WTC11 (cell line): Measurements from ENCODE around the gene ANKRD33.

Experiments used
- CREM ChIP-seq: sonication (generic); formaldehyde crosslinking; IDR thresholded peaks from 2 replicates; pipeline ENCODE4 v1.8.1; 2022; ENCODE audit warnings: mild to moderate bottlenecking, missing genetic modification reagents, moderate library complexity
- ELF4 ChIP-seq: sonication (generic); formaldehyde crosslinking; IDR thresholded peaks from 2 replicates; pipeline ENCODE4 v1.8.1; 2022; ENCODE audit warnings: low read depth, mild to moderate bottlenecking, moderate library complexity, missing genetic modification reagents
- EMX1 ChIP-seq: fragments of 250-450 bp; sonication (Bioruptor Pico); IDR thresholded peaks from 2 replicates; pipeline ENCODE4 v1.8.0; 2021; ENCODE audit warnings: mild to moderate bottlenecking
- GRHL2 ChIP-seq: fragments of 250-450 bp; sonication (Bioruptor Pico); IDR thresholded peaks from 2 replicates; pipeline ENCODE4 v1.8.0; 2022; ENCODE audit warnings: mild to moderate bottlenecking, moderate library complexity; ENCODE audit not compliant: insufficient replicate concordance, severe bottlenecking
- NFE2L1 ChIP-seq: sonication (generic); formaldehyde crosslinking; IDR thresholded peaks from 2 replicates; pipeline ENCODE4 v1.8.1; 2023; ENCODE audit warnings: missing genetic modification reagents
- ZNF121 ChIP-seq: sonication (generic); formaldehyde crosslinking; IDR thresholded peaks from 2 replicates; pipeline ENCODE4 v1.8.0; 2023; ENCODE audit warnings: missing genetic modification reagents
- ZNF263 ChIP-seq: sonication (generic); formaldehyde crosslinking; IDR thresholded peaks from 2 replicates; pipeline ENCODE4 v1.8.1; 2022; ENCODE audit warnings: low read depth, mild to moderate bottlenecking, moderate library complexity, missing genetic modification reagents
- TF ChIP-seq, protein P1 (sequence below): fragments of 200-600 bp; IDR thresholded peaks from 2 replicates; pipeline ENCODE4 v1.8.0; 2022; ENCODE audit warnings: antibody characterized with exemption
- TF ChIP-seq, protein P2 (sequence below): fragments of 250-450 bp; sonication (Bioruptor Pico); IDR thresholded peaks from 2 replicates; pipeline ENCODE4 v1.9.0; 2021; ENCODE audit warnings: mild to moderate bottlenecking
- TF ChIP-seq, protein P3 (sequence below): sonication (generic); formaldehyde crosslinking; conservative IDR thresholded peaks from 2 replicates; pipeline ENCODE4 v1.8.1; 2022; ENCODE audit warnings: mild to moderate bottlenecking, missing genetic modification reagents

DNA sequence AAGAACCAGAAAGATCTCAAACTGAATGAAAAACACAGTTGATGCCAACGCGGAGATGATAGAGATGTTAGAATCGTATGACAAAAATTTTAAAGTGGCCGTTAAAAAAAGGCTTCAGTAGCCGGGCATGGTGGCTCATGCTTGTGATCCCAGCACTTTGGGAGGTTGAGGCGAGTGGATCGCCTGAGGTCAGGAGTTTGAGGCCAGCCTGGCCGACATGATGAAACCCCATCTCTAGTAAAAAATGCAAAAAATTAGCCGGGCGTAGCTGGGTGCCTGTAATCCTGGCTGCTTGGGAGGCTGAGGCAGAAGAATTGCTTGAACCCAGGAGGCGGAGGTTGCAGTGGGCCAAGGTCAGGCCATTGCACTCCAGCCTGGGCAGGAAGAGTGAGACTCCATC, 14.0 kb downstream of the ANKRD33 start:
- TF ChIP-seq, protein P1, sequence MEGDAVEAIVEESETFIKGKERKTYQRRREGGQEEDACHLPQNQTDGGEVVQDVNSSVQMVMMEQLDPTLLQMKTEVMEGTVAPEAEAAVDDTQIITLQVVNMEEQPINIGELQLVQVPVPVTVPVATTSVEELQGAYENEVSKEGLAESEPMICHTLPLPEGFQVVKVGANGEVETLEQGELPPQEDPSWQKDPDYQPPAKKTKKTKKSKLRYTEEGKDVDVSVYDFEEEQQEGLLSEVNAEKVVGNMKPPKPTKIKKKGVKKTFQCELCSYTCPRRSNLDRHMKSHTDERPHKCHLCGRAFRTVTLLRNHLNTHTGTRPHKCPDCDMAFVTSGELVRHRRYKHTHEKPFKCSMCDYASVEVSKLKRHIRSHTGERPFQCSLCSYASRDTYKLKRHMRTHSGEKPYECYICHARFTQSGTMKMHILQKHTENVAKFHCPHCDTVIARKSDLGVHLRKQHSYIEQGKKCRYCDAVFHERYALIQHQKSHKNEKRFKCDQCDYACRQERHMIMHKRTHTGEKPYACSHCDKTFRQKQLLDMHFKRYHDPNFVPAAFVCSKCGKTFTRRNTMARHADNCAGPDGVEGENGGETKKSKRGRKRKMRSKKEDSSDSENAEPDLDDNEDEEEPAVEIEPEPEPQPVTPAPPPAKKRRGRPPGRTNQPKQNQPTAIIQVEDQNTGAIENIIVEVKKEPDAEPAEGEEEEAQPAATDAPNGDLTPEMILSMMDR, result no peak
- TF ChIP-seq, protein P2, sequence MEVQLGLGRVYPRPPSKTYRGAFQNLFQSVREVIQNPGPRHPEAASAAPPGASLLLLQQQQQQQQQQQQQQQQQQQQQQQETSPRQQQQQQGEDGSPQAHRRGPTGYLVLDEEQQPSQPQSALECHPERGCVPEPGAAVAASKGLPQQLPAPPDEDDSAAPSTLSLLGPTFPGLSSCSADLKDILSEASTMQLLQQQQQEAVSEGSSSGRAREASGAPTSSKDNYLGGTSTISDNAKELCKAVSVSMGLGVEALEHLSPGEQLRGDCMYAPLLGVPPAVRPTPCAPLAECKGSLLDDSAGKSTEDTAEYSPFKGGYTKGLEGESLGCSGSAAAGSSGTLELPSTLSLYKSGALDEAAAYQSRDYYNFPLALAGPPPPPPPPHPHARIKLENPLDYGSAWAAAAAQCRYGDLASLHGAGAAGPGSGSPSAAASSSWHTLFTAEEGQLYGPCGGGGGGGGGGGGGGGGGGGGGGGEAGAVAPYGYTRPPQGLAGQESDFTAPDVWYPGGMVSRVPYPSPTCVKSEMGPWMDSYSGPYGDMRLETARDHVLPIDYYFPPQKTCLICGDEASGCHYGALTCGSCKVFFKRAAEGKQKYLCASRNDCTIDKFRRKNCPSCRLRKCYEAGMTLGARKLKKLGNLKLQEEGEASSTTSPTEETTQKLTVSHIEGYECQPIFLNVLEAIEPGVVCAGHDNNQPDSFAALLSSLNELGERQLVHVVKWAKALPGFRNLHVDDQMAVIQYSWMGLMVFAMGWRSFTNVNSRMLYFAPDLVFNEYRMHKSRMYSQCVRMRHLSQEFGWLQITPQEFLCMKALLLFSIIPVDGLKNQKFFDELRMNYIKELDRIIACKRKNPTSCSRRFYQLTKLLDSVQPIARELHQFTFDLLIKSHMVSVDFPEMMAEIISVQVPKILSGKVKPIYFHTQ (CRISPR knock-in tag), result no peak
- TF ChIP-seq, protein P3, sequence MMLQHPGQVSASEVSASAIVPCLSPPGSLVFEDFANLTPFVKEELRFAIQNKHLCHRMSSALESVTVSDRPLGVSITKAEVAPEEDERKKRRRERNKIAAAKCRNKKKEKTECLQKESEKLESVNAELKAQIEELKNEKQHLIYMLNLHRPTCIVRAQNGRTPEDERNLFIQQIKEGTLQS, result no peak
- TF ChIP-seq GRHL2 (no peak), ZNF263 (CRISPR knock-in tag) (no peak), ZNF121 (CRISPR knock-in tag) (no peak), EMX1 (CRISPR knock-in tag) (no peak), ELF4 (CRISPR knock-in tag) (no peak), NFE2L1 (no peak), CREM (CRISPR knock-in tag) (no peak)
